Adrenal gland (tissue), 5 donors: ENCODE results near the gene PRSS2.

Source experiments
- POLR2A ChIP-seq, 2 donors: fragments of 450-650 bp; IDR thresholded peaks; one replicate each; pipeline ENCODE4 v1.6.1; 2017; ENCODE audit warnings: antibody characterized with exemption in 2 of 2, mild to moderate bottlenecking in 2 of 2, moderate library complexity in 1 of 2
- TF ChIP-seq, protein P1 (sequence below), 6 experiments: fragments of 450-650 bp in 4 of 6; fragments of 200-600 bp in 2 of 6; sonication (generic) in 1 of 6; IDR thresholded peaks; 1 replicate in 5 of 6; 2 replicates in 1 of 6; pipeline versions ENCODE4 v1.5.1 to v1.8.0; 2016 to 2021; ENCODE audit warnings: antibody characterized with exemption in 6 of 6, mild to moderate bottlenecking in 2 of 6, moderate library complexity in 1 of 6
- donor health status: DM: no; HTN: no; CAD: no.

DNA sequence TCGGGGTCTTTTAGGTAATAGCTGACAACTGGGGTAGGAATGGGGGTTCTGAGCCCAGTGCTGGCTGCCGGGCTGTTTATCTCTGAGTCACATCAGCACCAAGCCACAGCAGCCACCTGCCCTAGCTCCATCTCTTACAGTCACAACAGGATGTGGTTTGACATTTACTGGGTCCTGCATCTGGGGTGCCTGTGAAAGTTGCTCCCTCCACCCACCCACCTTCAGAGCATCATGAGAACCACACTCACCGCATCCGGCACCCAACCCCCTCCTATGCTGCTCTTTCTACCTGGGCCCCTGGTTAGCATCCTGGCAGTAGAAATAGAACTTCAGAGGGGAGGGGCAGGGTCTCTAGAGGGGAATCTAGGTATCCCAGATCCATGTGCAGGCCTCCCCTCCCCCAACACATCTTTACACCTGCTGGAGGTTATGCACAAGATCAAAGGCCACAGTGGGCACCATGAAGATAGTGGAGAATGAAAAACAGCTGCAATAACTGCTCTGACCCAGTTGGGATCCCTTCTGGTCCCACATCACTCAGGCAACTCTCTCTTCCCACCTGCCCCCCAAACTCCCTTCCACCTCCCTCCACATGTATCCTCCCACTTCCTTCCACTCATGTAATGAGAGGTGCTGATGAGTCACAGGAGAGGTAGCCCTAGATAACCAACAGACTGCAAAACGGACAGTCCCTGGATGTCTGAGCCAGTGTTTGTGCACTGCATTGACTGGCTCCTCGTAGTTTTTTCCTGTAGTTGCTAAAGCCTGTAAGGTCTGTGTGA is 38.2 kb downstream of the PRSS2 start:
- TF ChIP-seq, protein P1, sequence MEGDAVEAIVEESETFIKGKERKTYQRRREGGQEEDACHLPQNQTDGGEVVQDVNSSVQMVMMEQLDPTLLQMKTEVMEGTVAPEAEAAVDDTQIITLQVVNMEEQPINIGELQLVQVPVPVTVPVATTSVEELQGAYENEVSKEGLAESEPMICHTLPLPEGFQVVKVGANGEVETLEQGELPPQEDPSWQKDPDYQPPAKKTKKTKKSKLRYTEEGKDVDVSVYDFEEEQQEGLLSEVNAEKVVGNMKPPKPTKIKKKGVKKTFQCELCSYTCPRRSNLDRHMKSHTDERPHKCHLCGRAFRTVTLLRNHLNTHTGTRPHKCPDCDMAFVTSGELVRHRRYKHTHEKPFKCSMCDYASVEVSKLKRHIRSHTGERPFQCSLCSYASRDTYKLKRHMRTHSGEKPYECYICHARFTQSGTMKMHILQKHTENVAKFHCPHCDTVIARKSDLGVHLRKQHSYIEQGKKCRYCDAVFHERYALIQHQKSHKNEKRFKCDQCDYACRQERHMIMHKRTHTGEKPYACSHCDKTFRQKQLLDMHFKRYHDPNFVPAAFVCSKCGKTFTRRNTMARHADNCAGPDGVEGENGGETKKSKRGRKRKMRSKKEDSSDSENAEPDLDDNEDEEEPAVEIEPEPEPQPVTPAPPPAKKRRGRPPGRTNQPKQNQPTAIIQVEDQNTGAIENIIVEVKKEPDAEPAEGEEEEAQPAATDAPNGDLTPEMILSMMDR (IDR thresholded peaks at IDR 0.05) = no peak
- no peak for TF ChIP-seq POLR2A (IDR thresholded peaks at IDR 0.05)
